ENCODE results near the gene GPRC5A.

GRCh38 chr12:12934556-12934955, 43.2 kb downstream of the GPRC5A start:
- TF ChIP-seq TAF1 (IDR thresholded peaks at IDR 0.05; ENCODE audit: low read depth, low read length) (no peak), TAF7 (optimal IDR thresholded peaks at IDR 0.05; ENCODE audit: borderline replicate concordance, low read depth, low read length) (no peak), RBBP5 (IDR thresholded peaks at IDR 0.05; ENCODE audit: borderline replicate concordance, low read depth, low read length) (no peak), CTCF (IDR thresholded peaks at IDR 0.05; ENCODE audit: control extremely low read depth in 1 of 3, insufficient read depth in 1 of 3, low read depth in 1 of 3, low read length in 3 of 3) (no peak), SIN3A (conservative IDR thresholded peaks at IDR 0.05 in 1 of 2, IDR thresholded peaks at IDR 0.05 in 1 of 2; ENCODE audit: low read depth in 1 of 2, low read length in 2 of 2) (no peak), EZH2 (IDR thresholded peaks at IDR 0.05; ENCODE audit: low read depth, low read length, severe bottlenecking) (no peak), TBP (IDR thresholded peaks at IDR 0.05; ENCODE audit: low read depth, low read length) (no peak), RAD21 (IDR thresholded peaks at IDR 0.05 in 1 of 2, conservative IDR thresholded peaks at IDR 0.05 in 1 of 2; ENCODE audit: low read depth in 2 of 2, low read length in 2 of 2) (no peak), FOSL1 (IDR thresholded peaks at IDR 0.05; ENCODE audit: insufficient read depth, low read depth, low read length) (no peak), POLR2A (IDR thresholded peaks at IDR 0.05; ENCODE audit: control extremely low read depth in 1 of 2, low read depth in 2 of 2, low read length in 2 of 2) (no peak)
